GM21515 (cell line): Measurements from ENCODE around the gene STARD3NL.
"Not testable (repeated sequence)": the region's sequence is repeated elsewhere in the genome, so short reads cannot be mapped to it uniquely, and the experiment has no call there.

ENCODE experiments used
- ATAC-seq: cut with Tn5 transposase; IDR thresholded peaks from one replicate; pipeline ENCODE4 v1.9.1; 2021; ENCODE audit not compliant: unreplicated experiment

Gene STARD3NL

GRCh38 chr7:38220452-38220851, 42.4 kb downstream of the STARD3NL start:
- no peak for ATAC-seq

- ATAC-seq = peak; percentile 57
These were observed 44.5 kb downstream of the STARD3NL start for GRCh38 chr7:38222481-38223096.

GRCh38 chr7:38223306-38223705, 45.3 kb downstream of the STARD3NL start:
- no peak for ATAC-seq

GRCh38 chr7:38224392-38224791, 46.3 kb downstream of the STARD3NL start:
- ATAC-seq = no peak

GRCh38 chr7:38229386-38229785, 51.3 kb downstream of the STARD3NL start:
- ATAC-seq = no peak

- no peak for ATAC-seq
These were observed 52.0 kb downstream of the STARD3NL start for GRCh38 chr7:38229884-38230642.

GRCh38 chr7:38232502-38233366, 54.7 kb downstream of the STARD3NL start:
- peak; percentile 59 for ATAC-seq

GRCh38 chr7:38234759-38235158, 56.7 kb downstream of the STARD3NL start:
- not testable (repeated sequence) for ATAC-seq

- no peak for ATAC-seq
These were observed 57.6 kb downstream of the STARD3NL start for GRCh38 chr7:38235606-38236005.

- not testable (repeated sequence) for ATAC-seq
These were observed 61.1 kb downstream of the STARD3NL start for GRCh38 chr7:38239129-38239528.

- ATAC-seq = no peak
These were observed 63.0 kb downstream of the STARD3NL start for GRCh38 chr7:38241071-38241470.

- ATAC-seq = no peak
These were observed 64.8 kb downstream of the STARD3NL start for GRCh38 chr7:38242814-38243213.

GRCh38 chr7:38243345-38243744, 65.3 kb downstream of the STARD3NL start:
- not testable (repeated sequence) for ATAC-seq

- no peak for ATAC-seq
These were observed 66.5 kb downstream of the STARD3NL start for GRCh38 chr7:38244516-38244915.

- no peak for ATAC-seq
These were observed 67.4 kb downstream of the STARD3NL start for GRCh38 chr7:38245409-38245977.

GRCh38 chr7:38248069-38248567, 70.1 kb downstream of the STARD3NL start:
- ATAC-seq = no peak

GRCh38 chr7:38249849-38250248, 71.8 kb downstream of the STARD3NL start:
- ATAC-seq = not testable (repeated sequence)

- ATAC-seq = no peak
These were observed 79.3 kb downstream of the STARD3NL start for GRCh38 chr7:38257350-38257677.

- ATAC-seq = not testable (repeated sequence)
These were observed 81.1 kb downstream of the STARD3NL start for GRCh38 chr7:38259157-38259556.

GRCh38 chr7:38261601-38262000, 83.6 kb downstream of the STARD3NL start:
- ATAC-seq = not testable (repeated sequence)

- ATAC-seq = not testable (repeated sequence)
These were observed 84.0 kb downstream of the STARD3NL start for GRCh38 chr7:38262026-38262425.
